Measurements from ENCODE around the gene KIF6.

Gene KIF6

DNA sequence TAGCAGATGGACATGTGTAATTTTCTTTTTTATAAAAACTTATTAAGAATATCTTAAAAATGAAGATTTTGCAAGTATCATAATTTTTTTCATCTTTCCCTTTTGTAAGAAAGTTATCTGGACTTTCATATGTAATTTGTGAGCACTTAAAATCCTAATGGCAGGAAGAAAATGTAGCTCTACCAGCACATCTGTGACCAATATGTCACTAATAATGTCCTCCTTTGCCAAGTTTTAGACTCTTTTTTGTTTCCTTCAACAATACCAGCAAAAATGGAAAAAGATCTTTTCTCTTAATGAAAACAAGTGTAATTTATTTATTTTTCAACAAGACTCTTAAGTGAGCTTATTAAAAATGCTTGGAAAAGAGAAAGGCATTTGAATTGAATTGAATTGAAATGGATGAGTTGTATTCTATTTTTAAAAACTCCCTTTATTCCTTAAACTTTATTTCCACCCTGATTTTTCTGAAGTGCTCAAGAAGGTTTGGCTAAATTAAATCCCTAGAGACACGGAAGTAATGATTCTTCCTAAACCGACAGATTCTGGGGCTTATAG, 110.7 kb downstream of the KIF6 start:
- DNase-seq (ENCODE audit: low spot score) = no peak
- in situ Hi-C loops (cut with MboI; ENCODE audit: low pct_unique_long_range_greater_than_20kb, low sequenced_read_pairs, unreplicated experiment) = no loop called here
- TF ChIP-seq, protein P1, sequence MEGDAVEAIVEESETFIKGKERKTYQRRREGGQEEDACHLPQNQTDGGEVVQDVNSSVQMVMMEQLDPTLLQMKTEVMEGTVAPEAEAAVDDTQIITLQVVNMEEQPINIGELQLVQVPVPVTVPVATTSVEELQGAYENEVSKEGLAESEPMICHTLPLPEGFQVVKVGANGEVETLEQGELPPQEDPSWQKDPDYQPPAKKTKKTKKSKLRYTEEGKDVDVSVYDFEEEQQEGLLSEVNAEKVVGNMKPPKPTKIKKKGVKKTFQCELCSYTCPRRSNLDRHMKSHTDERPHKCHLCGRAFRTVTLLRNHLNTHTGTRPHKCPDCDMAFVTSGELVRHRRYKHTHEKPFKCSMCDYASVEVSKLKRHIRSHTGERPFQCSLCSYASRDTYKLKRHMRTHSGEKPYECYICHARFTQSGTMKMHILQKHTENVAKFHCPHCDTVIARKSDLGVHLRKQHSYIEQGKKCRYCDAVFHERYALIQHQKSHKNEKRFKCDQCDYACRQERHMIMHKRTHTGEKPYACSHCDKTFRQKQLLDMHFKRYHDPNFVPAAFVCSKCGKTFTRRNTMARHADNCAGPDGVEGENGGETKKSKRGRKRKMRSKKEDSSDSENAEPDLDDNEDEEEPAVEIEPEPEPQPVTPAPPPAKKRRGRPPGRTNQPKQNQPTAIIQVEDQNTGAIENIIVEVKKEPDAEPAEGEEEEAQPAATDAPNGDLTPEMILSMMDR (IDR thresholded peaks at IDR 0.05; ENCODE audit: extremely low read depth, insufficient read depth, missing control alignments) = no peak

DNA sequence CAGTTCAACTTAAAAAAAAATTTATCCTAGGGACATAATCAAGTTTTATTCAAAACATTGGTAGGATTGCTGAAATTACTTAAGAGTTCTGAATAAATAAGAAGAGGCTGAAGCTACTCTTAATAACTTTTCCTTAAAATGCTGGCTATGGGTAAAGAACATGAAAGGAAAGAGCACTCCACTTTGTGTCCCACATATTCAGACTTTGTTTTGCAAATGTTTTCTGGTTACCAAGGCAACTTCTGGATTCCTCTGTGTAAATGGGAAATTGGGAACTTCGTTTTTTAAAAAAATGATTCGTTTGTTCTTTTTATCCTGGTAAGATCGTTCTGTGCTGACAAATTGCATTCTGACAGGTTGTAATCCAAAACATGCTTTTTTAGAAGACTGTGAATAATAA, 115.0 kb downstream of the KIF6 start:
- no peak for DNase-seq (ENCODE audit: low spot score)
- in situ Hi-C loops (cut with MboI; ENCODE audit: low pct_unique_long_range_greater_than_20kb, low sequenced_read_pairs, unreplicated experiment) = no loop called here
- TF ChIP-seq, protein P1 (IDR thresholded peaks at IDR 0.05; ENCODE audit: extremely low read depth, insufficient read depth, missing control alignments) = no peak

DNA sequence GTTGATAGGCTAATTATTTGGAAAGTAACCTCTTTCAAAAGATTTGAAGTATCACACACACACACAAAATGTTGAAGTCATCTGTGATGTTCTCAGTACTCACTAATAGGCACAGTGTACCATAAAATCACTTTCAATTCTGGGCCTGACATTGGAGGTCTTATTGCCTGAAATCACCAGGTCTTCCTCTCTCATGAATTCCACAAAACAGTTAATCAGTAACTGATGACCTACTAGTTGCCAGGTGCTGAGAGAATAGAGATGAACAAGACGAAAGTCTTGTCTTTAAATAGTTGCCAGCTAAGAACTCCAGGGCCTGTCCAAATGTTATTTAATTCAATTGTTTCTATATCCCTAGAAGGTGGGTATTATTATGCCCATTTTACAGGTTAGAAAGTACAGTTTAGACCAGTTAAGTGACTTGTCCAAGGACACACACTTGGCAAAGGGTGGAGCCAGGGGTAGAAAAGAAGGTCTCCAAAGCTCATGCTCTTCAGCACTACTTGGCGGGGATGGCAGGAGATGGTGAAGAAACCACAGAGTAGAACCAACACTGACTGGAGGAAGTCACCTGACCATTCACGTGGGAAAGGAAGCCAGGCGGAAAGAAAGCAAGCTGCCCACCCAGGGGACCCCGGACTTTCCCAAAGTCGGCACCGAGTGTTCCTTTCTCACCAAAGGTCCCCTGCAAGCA, 116.4 kb downstream of the KIF6 start:
- TF ChIP-seq, protein P1 (IDR thresholded peaks at IDR 0.05; ENCODE audit: extremely low read depth, insufficient read depth, missing control alignments) = no peak
- no peak for DNase-seq (ENCODE audit: low spot score)

DNA sequence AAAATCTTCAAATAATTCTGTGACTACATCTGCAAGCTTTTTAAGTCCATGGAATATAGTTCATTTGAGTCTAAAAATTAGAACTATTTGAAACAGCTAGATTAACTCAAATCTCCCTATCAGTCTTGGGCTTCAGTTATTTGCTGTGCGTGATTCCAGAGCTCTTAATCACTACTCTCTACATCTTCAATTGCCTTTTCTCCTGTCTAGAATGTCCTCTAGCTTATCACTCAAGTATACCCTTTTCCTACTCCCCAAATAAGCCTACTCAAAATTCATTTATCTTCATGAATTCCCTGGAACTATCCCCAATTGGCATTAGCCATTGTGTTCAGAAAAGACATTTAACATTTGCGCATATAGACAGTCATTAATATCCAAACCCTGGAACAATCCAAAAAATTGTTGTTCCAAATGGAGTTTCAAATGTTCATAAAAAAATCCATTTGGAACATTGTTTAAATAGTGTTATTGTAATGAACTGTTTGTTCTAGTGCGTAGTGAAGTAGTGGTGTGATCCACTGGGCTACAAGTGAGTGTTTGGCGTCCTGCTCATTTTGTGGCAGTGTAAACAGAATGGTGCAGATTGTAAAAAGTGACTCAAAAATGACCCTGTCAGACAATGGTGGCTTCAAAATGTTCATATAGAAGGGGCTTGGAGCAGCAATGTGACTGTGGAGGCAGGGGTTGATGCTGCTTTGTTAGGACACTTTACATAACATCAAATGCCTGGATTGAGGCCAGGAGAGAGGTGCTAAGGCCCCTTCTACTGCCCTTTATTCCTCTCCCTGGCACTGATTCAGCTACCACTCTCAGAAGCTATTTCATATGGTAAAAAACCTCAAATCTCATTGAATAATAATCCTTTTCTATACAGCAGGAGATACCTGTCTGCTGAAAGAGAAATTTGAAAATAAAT, 122.3 kb downstream of the KIF6 start:
- TF ChIP-seq, protein P1 (IDR thresholded peaks at IDR 0.05; ENCODE audit: extremely low read depth, insufficient read depth, missing control alignments) = no peak
- in situ Hi-C loops (cut with MboI; ENCODE audit: low pct_unique_long_range_greater_than_20kb, low sequenced_read_pairs, unreplicated experiment) = no loop called here
- DNase-seq (ENCODE audit: low spot score) = no peak

More for the DNA sequence above, 116.4 kb downstream of the KIF6 start:
- in situ Hi-C loops (cut with MboI; ENCODE audit: low pct_unique_long_range_greater_than_20kb, low sequenced_read_pairs, unreplicated experiment) = no loop called here

DNA sequence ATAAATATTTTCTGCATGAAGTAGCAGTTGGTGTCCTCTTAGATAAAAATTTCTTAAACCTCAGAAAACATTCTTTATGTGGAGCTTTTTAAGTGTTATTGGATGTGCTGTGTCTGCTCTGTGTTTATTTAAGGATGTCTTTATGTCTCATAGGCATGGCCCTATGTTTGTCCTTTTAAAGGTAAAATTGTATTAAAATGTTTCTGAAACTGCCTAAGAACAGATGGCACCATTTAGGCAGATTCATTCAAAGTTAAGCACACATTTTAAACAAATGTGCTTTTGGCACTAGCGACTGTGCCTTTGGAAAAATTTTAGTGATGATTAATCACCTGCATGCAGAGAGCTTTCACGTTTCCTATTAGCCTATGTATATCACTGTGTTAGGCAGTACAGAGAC, 125.2 kb downstream of the KIF6 start:
- in situ Hi-C loops (cut with MboI; ENCODE audit: low pct_unique_long_range_greater_than_20kb, low sequenced_read_pairs, unreplicated experiment) = no loop called here
- TF ChIP-seq, protein P1 (IDR thresholded peaks at IDR 0.05; ENCODE audit: extremely low read depth, insufficient read depth, missing control alignments) = no peak
- DNase-seq (ENCODE audit: low spot score) = no peak

DNA sequence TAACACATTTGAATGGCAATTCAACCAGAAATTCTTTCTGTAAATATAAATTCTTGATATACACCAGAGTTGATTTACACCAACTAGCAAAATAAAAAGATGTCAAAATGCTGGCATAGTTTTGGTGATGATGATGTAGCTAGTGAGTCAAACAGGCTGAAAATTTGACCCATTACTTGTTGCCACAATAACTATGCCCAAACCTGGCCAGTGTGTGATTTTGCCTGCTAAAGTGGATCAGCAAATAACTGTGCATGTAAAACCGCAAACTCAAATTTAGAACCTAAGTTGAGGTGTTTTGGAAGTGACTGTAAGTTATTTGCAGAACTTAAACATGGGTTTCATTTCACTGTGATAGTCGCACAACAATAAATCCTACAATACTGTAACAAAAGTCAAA, 125.9 kb downstream of the KIF6 start:
- in situ Hi-C loops (cut with MboI; ENCODE audit: low pct_unique_long_range_greater_than_20kb, low sequenced_read_pairs, unreplicated experiment) = no loop called here
- TF ChIP-seq, protein P1 (IDR thresholded peaks at IDR 0.05; ENCODE audit: extremely low read depth, insufficient read depth, missing control alignments) = no peak
- DNase-seq (ENCODE audit: low spot score) = no peak
